Measurements from ENCODE around the gene STAM.
A peak's percentile ranks its signal among the peaks of the same experiment; 100 is the strongest.

The STAM gene

DNA sequence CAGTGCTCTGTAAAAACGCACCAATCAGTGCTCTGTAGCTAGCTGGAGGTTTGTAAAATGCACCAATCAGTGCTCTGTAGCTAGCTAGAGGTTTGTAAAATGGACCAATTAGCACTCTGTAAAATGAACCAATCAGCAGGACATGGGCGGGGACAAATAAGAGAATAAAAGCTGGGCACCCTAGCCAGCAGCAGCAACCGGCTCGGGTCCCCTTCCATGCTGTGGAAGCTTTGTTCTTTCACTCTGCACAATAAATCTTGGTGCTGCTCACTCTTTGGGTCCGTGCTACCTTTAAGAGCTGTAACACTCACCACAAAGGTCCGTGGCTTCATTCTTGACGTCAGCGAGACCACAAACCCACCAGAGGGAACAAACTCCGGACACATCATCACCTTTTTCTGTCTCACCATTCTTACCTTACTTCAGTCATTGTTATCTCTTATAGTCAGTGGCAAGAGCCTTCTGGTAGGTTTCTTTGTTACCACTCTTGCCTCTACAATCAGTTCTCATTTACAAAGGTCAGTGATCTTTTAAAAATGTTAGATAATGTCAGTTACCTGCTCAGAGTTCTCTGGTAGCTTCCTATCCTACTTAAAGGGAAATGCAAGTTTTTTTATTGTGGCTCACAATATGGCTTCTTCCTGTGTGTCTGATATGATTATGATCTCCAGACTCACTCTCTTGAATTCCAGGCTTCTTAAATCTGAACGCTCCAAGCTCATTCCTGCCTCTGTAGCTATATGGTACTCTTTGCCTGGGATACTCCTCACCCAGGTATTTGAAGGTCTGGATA, 4.5 kb downstream of the STAM start:
- DNase-seq, result no peak

GRCh38 chr10:17649052-17649451, 5.1 kb downstream of the STAM start:
- no peak for DNase-seq

- no peak for DNase-seq
These were observed 5.9 kb downstream of the STAM start for GRCh38 chr10:17649836-17650235.

DNA sequence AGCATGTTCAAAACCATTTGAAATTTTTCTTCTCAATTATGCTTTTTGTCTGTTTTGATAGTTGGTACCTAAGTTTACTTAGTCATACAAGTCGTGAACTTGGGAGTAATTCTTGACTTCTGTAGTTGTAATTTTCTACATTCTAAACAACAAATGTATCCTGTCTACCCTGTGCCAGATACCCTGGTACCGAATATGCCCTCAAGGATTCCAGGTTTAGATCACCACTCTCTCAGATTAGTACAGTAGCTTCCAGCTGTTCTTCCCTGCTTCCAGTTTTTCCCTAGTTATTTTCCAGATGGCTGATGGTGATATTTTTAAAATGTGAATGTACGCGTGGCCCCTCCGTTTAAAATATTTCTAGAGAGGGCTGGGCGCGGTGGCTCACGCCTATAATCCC, 6.5 kb downstream of the STAM start:
- DNase-seq, result no peak

GRCh38 chr10:17651896-17652295, 7.9 kb downstream of the STAM start:
- DNase-seq, result no peak

- DNase-seq, result no peak
These were observed 8.6 kb downstream of the STAM start for GRCh38 chr10:17652585-17652984.

- DNase-seq, result no peak
These were observed 11.1 kb downstream of the STAM start for GRCh38 chr10:17655009-17655408.

DNA sequence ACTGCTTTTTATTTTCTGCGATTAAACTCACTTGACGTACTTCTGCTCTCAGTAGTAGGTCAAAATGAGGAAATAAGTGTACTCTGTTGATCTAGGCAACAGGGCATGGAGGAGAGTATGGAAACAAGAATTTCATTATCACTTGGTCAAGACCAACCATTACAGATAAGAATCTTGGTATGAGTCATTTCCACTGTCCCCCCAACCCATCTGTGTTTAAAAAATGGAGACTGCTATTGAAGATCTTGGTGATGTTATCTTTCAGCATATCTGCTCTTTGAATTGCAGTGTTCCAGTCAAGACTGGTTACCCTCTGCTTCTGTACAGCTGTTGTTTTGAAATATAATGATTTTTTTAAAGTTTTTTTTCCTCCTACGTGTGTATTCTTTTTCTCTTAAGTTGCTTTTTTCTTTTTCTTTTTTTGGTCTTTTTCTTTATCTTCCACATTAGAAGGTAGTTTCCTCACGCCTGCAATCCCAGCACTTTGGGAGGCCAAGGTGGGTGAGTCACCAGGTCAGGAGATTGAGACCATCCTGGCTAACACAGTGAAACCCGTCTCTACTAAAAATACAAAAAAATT, 11.7 kb downstream of the STAM start:
- DNase-seq, result no peak

- no peak for DNase-seq
These were observed 13.2 kb downstream of the STAM start for GRCh38 chr10:17657103-17657500.

DNA sequence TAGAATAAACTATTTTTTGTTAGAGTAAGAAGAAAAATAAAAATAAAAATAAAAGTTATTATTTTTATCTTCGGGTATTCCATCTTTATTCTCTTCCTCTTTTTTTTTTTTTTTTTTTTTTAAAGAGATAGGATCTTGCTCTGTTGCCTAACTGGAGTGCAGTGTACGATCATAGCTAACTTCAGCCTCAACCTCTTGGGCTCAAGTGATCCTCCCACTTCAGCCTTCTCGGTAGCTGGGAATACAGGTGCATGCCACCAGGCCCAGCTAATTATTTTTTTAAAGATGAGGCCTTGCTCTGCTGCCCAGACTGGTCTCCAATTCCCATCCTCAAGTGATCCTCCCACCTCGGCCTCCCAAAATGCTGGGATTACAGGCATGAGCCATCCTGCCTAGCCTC, 15.4 kb downstream of the STAM start:
- no peak for DNase-seq

- DNase-seq, result peak; percentile 47
These were observed 17.0 kb downstream of the STAM start for GRCh38 chr10:17660921-17661320.

DNA sequence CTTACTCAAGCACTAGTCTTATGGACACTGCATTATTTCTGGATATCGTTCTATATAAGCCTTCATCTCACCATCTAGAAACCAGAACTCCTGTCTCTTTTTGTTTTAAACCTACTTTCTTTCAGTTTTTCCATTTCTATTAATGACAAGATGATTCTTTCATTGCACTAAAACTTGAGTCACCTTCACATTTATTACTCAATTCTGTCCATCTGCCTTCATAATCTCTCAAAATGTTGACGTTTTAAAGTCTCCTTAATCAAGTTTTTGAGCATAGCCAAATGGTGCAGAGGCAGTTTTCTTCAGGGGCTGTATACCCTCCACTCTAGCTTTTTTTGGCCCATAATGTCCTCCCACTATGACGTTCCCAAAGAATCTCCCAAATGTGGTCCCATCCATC, 17.6 kb downstream of the STAM start:
- DNase-seq, result no peak

GRCh38 chr10:17662193-17663138, 18.5 kb downstream of the STAM start:
- no peak for DNase-seq

DNA sequence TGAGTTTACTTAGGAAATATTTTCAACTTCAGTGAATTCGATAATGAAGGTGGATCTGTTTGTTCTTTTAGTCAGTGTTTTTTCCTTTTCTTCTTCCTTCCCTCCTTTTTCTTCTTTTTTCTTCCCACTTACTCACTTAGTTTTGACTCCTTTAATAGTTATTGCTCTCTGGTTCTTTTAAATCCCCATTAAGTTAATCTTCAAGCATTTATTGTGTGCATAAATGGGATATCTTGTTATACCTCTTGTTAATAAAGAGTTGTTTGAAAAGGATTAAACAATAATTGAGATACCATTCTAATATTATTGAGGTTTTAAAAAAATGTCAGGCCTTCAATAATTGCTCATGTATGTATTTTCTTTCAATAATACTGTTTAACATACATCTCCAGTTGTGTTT, 19.5 kb downstream of the STAM start:
- no peak for DNase-seq

GRCh38 chr10:17665747-17666146, 21.8 kb downstream of the STAM start:
- DNase-seq, result no peak

- DNase-seq, result no peak
These were observed 24.7 kb downstream of the STAM start for GRCh38 chr10:17668435-17669184.

DNA sequence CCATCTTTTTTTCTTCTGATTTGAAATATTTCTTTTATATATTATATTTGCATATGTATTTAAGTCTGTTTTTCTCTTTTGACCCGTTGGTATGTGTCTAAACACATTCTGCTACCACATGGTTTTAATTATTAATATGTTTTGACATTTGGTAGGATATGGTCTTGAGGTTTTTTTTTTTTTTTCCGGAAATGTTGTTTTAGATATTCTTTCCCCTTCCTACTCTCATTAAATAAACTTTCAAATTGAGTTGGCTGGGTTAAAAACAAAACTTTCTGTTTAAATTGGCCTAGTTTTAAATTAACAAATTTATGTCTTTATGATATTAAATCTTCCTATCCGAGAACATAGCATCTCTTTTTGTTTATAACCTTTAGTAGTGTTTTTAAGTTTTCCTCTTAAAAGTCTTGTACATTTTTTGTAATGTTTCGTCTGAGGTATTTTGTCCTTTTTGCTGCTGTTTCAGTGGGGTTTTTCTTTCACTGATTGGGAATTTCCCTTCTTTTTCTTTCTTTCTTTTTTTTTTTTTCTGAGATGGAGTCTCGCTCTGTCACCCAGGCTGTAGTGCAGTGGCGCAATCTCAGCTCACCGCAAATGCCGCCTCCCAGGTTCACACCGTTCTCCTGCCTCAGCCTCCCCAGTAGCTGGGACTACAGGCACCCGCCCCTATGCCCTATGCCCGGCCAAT, 25.4 kb downstream of the STAM start:
- no peak for DNase-seq

- DNase-seq, result no peak
These were observed 27.4 kb downstream of the STAM start for GRCh38 chr10:17671307-17671706.

- DNase-seq, result peak; percentile 4
These were observed 29.6 kb downstream of the STAM start for GRCh38 chr10:17673471-17674061.

DNA sequence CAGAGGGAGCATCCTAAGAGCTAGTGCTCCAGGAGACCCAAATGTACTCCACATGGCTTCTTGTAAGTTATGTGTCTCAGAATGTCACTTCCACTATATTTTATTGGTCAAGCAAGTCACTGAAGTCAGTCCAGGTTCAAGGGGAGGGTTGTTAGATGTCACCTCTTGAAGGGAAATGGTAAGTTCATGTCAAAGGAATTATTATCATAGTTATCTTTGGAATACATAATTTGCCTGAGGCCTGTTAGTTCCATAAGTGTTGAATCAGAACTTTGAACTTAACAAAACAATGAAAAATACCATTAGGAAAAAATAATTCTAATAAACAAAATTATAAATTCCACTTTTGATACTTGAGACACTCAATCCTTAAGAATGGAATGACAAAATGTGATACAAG, 30.6 kb downstream of the STAM start:
- no peak for DNase-seq

DNA sequence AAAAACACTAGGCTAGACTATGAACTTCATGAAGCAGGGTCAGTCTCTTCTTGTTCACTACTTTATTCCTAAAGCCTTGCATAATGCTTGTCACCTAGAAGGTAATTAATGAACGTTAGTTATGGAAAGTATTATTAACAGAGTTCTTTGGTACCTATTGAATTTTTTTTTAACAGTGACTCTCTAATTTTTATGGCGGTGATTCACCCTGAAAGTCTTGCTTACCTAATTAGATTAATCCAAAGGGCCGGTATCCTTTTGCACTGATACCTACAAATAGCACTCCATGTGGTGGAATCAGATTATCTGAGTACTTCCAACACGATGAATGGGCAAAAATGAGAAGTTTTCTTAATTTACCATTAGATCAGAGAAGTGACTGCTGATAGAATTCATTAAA, 31.7 kb downstream of the STAM start:
- DNase-seq, result peak; percentile 56

- DNase-seq, result no peak
These were observed 33.0 kb downstream of the STAM start for GRCh38 chr10:17676919-17677318.
